Smooth muscle cell (in vitro differentiated cells): ENCODE measurements around the gene GTF3C4. TPM values are rescaled to one million over a fixed set of nuclear protein-coding genes. Genes with fewer than 3 reads are reported as not detected.

Experiments used
- DNase-seq: peaks from one replicate; lab custom pipeline; 2025; ENCODE audit not compliant: unreplicated experiment; lab: John Stamatoyannopoulos, UW
- H2AFZ ChIP-seq: fragments of 200-600 bp; sonication (generic); 2 replicates; pipeline ENCODE4 v1.6.0; 2016; ENCODE audit warnings: antibody characterized with exemption, low read depth, mild to moderate bottlenecking
- H3F3A ChIP-seq: fragments of 200-600 bp; sonication (generic); 2 replicates; pipeline ENCODE4 v1.6.0; 2017; ENCODE audit warnings: antibody characterized with exemption, low read depth
- H3K27ac ChIP-seq: fragments of 200-600 bp; sonication (generic); 2 replicates; pipeline ENCODE4 v1.5.1; 2016; ENCODE audit warnings: low read depth, mild to moderate bottlenecking
- H3K27me3 ChIP-seq: fragments of 200-600 bp; sonication (generic); 2 replicates; pipeline ENCODE4 v1.6.1; 2016; ENCODE audit warnings: low read depth, mild to moderate bottlenecking
- H3K36me3 ChIP-seq: fragments of 200-600 bp; sonication (generic); 2 replicates; pipeline ENCODE4 v1.5.1; 2016; ENCODE audit warnings: low read depth
- H3K4me1 ChIP-seq: fragments of 200-600 bp; sonication (generic); 2 replicates; pipeline ENCODE4 v1.5.1; 2016; ENCODE audit warnings: low read depth
- H3K4me2 ChIP-seq: fragments of 200-600 bp; sonication (generic); 2 replicates; pipeline ENCODE4 v1.6.0; 2016; ENCODE audit warnings: mild to moderate bottlenecking
- H3K4me3 ChIP-seq: fragments of 200-600 bp; sonication (generic); 2 replicates; pipeline ENCODE4 v1.5.1; 2016; ENCODE audit warnings: mild to moderate bottlenecking
- H3K79me2 ChIP-seq: fragments of 200-600 bp; sonication (generic); 2 replicates; pipeline ENCODE4 v1.6.0; 2016; ENCODE audit warnings: low read depth, mild to moderate bottlenecking
- H3K9ac ChIP-seq: fragments of 200-600 bp; sonication (generic); 2 replicates; pipeline ENCODE4 v1.6.0; 2016; ENCODE audit warnings: low read depth
- H3K9me3 ChIP-seq: fragments of 200-600 bp; sonication (generic); replicated peaks from 2 replicates; pipeline ENCODE4 v1.5.1; 2016; ENCODE audit warnings: low read depth
- H4K20me1 ChIP-seq: fragments of 200-600 bp; sonication (generic); 2 replicates; pipeline ENCODE4 v1.6.0; 2016; ENCODE audit warnings: low read depth
- CTCF ChIP-seq: fragments of 200-600 bp; sonication (generic); IDR thresholded peaks from 2 replicates; pipeline ENCODE4 v1.5.1; 2017; ENCODE audit warnings: borderline replicate concordance, mild to moderate bottlenecking, antibody characterized with exemption; ENCODE audit not compliant: insufficient read depth, poor library complexity, severe bottlenecking
- WGBS: methylation state at CpG from one replicate; pipeline ENCODE4 v1.1.7; 2016; ENCODE audit warnings: low lambda C conversion rate; 5-methylcytosine and 5-hydroxymethylcytosine counted together
- polyA plus RNA-seq: library from polyadenylated mRNA; unstranded; fragments of >200 nt; fragmentation: Nextera tagmentation; extraction: Ambion mirVana; gene quantifications from 2 replicates; pipeline ENCODE4 v1.2.1, GENCODE V29; 2016
- total RNA-seq: library from RNA; depleted of rRNA; stranded (reverse); fragments of >200 nt; gene quantifications from 2 replicates; pipeline ENCODE4 v1.2.3, GENCODE V29; 2014

GTF3C4 gene
- total and polyA plus RNA-seq, 2 experiments from 2014 or later, result 5.6 to 16.7 TPM

DNA sequence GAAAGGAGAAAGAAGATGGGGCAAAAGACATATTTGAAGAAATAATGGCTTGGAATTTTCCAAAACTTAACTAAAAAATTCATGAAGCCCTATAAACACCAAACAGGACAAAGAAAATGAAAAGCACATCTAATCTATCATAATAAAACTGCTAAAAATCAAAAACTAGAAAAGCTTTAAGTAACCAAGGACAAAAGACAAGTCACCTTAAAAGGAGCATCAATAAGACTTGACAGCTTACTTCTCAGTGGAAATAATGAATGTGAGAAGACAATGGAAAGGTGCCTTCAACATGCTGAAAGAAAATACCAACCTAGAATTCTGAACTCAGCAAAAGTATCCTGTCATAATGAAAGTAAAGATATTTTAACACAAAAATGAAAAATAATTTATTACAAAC is 27.0 kb downstream of the GTF3C4 start:
- H3K9ac ChIP-seq, result no peak overlapping the region
- H3K27me3 ChIP-seq, result no peaks in the 10 kb centered on the region
- H3K4me2 ChIP-seq, result no peak overlapping the region
- H4K20me1 ChIP-seq, result no peaks in the 10 kb centered on the region
- H2AFZ ChIP-seq, result no peak overlapping the region
- H3K9me3 ChIP-seq, result peaks cover 5% of the 10 kb centered on the region
- no peaks in the 10 kb centered on the region for H3K79me2 ChIP-seq
- DNase-seq, result no peak
- H3K36me3 ChIP-seq, result no peaks in the 10 kb centered on the region
- H3F3A ChIP-seq, result no peaks in the 10 kb centered on the region
- no peak overlapping the region for H3K27ac ChIP-seq
- no peak for TF ChIP-seq CTCF
- H3K4me3 ChIP-seq, result no peak overlapping the region
- H3K4me1 ChIP-seq, result no peaks in the 10 kb centered on the region

DNA sequence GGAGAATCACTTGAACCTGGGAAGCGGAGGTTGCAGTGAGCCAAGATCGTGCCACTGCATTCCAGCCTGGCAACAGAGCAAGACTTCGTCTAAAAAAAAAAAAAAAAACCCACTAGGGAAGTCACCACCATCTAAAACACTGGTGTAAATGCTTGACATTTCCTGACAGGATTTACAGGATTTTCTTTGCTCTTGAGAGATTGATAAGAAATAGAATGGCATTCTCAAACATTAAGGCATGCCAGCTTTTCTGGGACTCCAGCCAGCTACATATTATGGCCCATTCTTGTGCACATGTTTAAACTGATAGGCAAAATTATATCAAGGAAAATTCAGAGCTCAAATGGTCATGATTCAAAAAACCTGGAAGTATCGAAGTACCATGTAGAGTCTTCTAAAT is 28.7 kb downstream of the GTF3C4 start:
- Histone ChIP-seq H3K4me2 (no peak overlapping the region), H4K20me1 (no peaks in the 10 kb centered on the region), H3K9me3 (peaks cover 5% of the 10 kb centered on the region), H3K79me2 (no peaks in the 10 kb centered on the region), H2AFZ (no peak overlapping the region), H3K4me3 (no peak overlapping the region), H3K4me1 (no peaks in the 10 kb centered on the region), H3K27ac (no peak overlapping the region), H3F3A (no peaks in the 10 kb centered on the region), H3K9ac (no peak overlapping the region), H3K36me3 (no peaks in the 10 kb centered on the region), H3K27me3 (no peaks in the 10 kb centered on the region)
- no peak for DNase-seq
- TF ChIP-seq CTCF, result no peak
- 75% methylated on average over 4 of the region's 4 CpGs for WGBS

DNA sequence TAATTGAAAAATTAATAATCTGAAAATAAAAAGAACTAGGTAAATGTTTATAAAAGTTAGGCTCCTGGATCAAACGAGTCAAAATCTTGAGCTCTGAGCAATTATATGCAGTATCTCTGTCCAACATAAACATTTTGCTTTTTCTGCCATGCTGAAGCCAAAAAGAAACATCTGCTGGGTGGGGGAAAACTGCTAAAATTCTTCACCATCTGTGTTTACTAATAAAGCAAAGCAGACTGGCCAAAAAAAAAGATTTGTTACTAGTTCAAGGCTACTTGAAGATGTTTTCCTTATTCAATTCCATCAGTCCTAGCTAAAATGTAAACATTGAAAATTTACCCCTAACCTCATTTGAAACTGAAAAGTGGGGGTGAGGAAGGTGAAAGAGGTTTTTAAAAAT is 29.7 kb downstream of the GTF3C4 start:
- Histone ChIP-seq H3K27me3 (no peaks in the 10 kb centered on the region), H4K20me1 (no peaks in the 10 kb centered on the region), H3K36me3 (no peaks in the 10 kb centered on the region), H3K27ac (no peak overlapping the region), H3K9ac (no peak overlapping the region), H3K4me1 (no peaks in the 10 kb centered on the region), H3K79me2 (no peaks in the 10 kb centered on the region), H2AFZ (no peak overlapping the region), H3F3A (no peaks in the 10 kb centered on the region), H3K4me3 (no peak overlapping the region), H3K4me2 (no peak overlapping the region), H3K9me3 (peaks cover 5% of the 10 kb centered on the region)
- no peak for TF ChIP-seq CTCF
- DNase-seq, result no peak
- WGBS, result 55% methylated on average over 1 of the region's 1 CpG

DNA sequence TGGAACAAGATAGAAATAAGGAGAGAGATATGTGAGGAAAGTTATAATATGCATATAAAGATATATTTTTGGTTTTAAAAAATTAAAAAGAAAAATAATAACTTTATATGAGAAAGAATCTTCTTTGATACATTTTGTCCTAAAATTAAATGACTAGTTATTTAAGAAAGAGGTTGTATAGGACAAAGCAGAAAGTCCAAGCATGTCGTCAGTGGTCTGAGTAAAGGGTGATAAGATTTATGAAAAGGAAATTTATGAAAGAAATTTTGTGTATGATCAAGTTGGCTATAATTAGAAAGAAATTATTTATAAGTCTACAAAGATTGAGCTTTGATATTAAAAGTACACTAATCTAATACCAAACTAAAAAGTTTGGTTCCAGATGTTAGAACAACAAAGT is 32.0 kb downstream of the GTF3C4 start:
- no peak for DNase-seq
- Histone ChIP-seq H3K79me2 (no peaks in the 10 kb centered on the region), H3K27me3 (no peaks in the 10 kb centered on the region), H3K9me3 (peaks cover 5% of the 10 kb centered on the region), H3K36me3 (no peaks in the 10 kb centered on the region), H2AFZ (no peak overlapping the region), H3K27ac (no peak overlapping the region), H3K4me1 (no peaks in the 10 kb centered on the region), H3K9ac (no peak overlapping the region), H3F3A (no peaks in the 10 kb centered on the region), H3K4me2 (no peak overlapping the region), H4K20me1 (no peaks in the 10 kb centered on the region), H3K4me3 (no peak overlapping the region)
- 86% methylated on average over 1 of the region's 1 CpG for WGBS
- no peak for TF ChIP-seq CTCF
